GM18520 (cell line): ENCODE data around the gene ANXA6.

ENCODE experiments used
- ATAC-seq: cut with Tn5 transposase; IDR thresholded peaks from one replicate; pipeline ENCODE4 v1.9.1; 2021; ENCODE audit not compliant: unreplicated experiment

The ANXA6 gene

GRCh38 chr5:151132963-151133362 lies 24.6 kb downstream of the ANXA6 start:
- ATAC-seq: no peak

GRCh38 chr5:151130922-151131891 lies 26.4 kb downstream of the ANXA6 start:
- ATAC-seq: no peak

GRCh38 chr5:151130235-151130921 lies 27.2 kb downstream of the ANXA6 start:
- ATAC-seq: no peak

GRCh38 chr5:151128817-151129216 lies 28.8 kb downstream of the ANXA6 start:
- ATAC-seq: no peak

GRCh38 chr5:151127926-151128325 lies 29.7 kb downstream of the ANXA6 start:
- ATAC-seq: no peak

GRCh38 chr5:151126199-151126645 lies 31.4 kb downstream of the ANXA6 start:
- ATAC-seq: peak; percentile 33

GRCh38 chr5:151125421-151125820 lies 32.2 kb downstream of the ANXA6 start:
- no peak for ATAC-seq

- peak; percentile 56 for ATAC-seq
Observed at GRCh38 chr5:151123897-151124751, 33.5 kb downstream of the ANXA6 start.

GRCh38 chr5:151122828-151123227 lies 34.8 kb downstream of the ANXA6 start:
- ATAC-seq: no peak

- no peak for ATAC-seq
Observed at GRCh38 chr5:151121665-151122064, 35.9 kb downstream of the ANXA6 start.

GRCh38 chr5:151121095-151121494 lies 36.5 kb downstream of the ANXA6 start:
- no peak for ATAC-seq

GRCh38 chr5:151118913-151119575 lies 38.5 kb downstream of the ANXA6 start:
- ATAC-seq: no peak

- no peak for ATAC-seq
Observed at GRCh38 chr5:151115272-151115905, 42.2 kb downstream of the ANXA6 start.

- ATAC-seq: no peak
Observed at GRCh38 chr5:151113651-151114050, 43.9 kb downstream of the ANXA6 start.

GRCh38 chr5:151110992-151111391 lies 46.6 kb downstream of the ANXA6 start:
- ATAC-seq: peak; percentile 26

GRCh38 chr5:151110122-151110681 lies 47.4 kb downstream of the ANXA6 start:
- peak; percentile 41 for ATAC-seq

GRCh38 chr5:151108566-151108965 lies 49.0 kb downstream of the ANXA6 start:
- no peak for ATAC-seq

- no peak for ATAC-seq
Observed at GRCh38 chr5:151107738-151108520, 49.6 kb downstream of the ANXA6 start.

- ATAC-seq: no peak
Observed at GRCh38 chr5:151107084-151107483, 50.5 kb downstream of the ANXA6 start.
